WERI-Rb-1 (cell line): ENCODE measurements around the gene NSFL1C.

Source experiments
- DNase-seq: peaks from one replicate; pipeline ENCODE4 v3.0.0-alpha.2; 2020
- H3K27ac ChIP-seq: fragments of 250-450 bp; sonication (Bioruptor Pico); 2 replicates; pipeline ENCODE4 v1.5.1; 2020; ENCODE audit warnings: mild to moderate bottlenecking, moderate library complexity
- H3K27me3 ChIP-seq: fragments of 250-450 bp; sonication (Bioruptor Pico); 2 replicates; pipeline ENCODE4 v1.5.1; 2021; ENCODE audit warnings: mild to moderate bottlenecking, low read depth, moderate library complexity; ENCODE audit not compliant: insufficient read depth, severe bottlenecking
- H3K36me3 ChIP-seq: fragments of 250-450 bp; sonication (Bioruptor Pico); 2 replicates; pipeline ENCODE4 v1.5.1; 2020; ENCODE audit warnings: mild to moderate bottlenecking, moderate library complexity
- H3K4me3 ChIP-seq: 2 replicates; pipeline ENCODE4 v1.5.1; 2011; ENCODE audit warnings: low read depth, mild to moderate bottlenecking, control low read depth, low read length
- H3K9me3 ChIP-seq: fragments of 250-450 bp; sonication (Bioruptor Pico); 2 replicates; pipeline ENCODE4 v1.5.1; 2021; ENCODE audit warnings: mild to moderate bottlenecking, moderate library complexity; ENCODE audit not compliant: severe bottlenecking
- CTCF ChIP-seq: IDR thresholded peaks from 2 replicates; pipeline ENCODE4 v1.5.1; 2011; ENCODE audit warnings: low read depth, mild to moderate bottlenecking, control low read depth, inconsistent platforms, low read length

Gene NSFL1C

GRCh38 chr20:1449370-1449769 is 17.3 kb downstream of the NSFL1C start:
- Histone ChIP-seq H3K27ac (no peak overlapping the region), H3K36me3 (peaks cover 96% of the 10 kb centered on the region), H3K4me3 (no peak overlapping the region), H3K9me3 (peaks cover 13% of the 10 kb centered on the region), H3K27me3 (no peaks in the 10 kb centered on the region)
- DNase-seq, result no peak
- TF ChIP-seq CTCF, result no peak

DNA sequence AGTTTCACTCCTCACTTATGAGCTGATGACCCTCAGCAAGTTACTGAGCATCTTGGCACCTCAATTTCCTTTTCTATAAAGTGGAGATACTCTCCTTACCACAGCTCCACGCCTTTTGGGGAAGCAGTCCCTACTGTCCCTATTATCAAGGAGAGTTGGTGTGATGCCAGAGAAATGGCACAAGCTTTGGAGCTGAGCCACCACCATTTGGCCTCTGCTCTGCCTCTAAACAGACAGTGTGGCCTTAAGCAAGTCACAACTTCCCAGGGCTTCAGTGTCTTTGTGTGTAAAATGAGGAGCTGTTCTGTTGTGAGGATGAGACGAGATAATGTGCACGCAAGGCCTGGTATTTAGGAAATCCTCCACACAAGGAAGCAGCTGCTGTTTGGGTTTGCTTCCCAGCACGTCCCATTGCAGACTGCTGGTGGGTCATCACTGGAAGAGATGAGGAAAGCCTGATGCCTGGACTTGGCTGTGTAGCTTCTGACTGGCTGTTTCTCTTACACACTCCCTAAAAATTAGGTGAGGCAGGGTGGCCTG is 18.5 kb downstream of the NSFL1C start:
- Histone ChIP-seq H3K36me3 (peaks cover 93% of the 10 kb centered on the region), H3K4me3 (no peak overlapping the region), H3K27me3 (no peaks in the 10 kb centered on the region), H3K27ac (no peak overlapping the region), H3K9me3 (peaks cover 13% of the 10 kb centered on the region)
- TF ChIP-seq CTCF, result no peak
- no peak for DNase-seq

DNA sequence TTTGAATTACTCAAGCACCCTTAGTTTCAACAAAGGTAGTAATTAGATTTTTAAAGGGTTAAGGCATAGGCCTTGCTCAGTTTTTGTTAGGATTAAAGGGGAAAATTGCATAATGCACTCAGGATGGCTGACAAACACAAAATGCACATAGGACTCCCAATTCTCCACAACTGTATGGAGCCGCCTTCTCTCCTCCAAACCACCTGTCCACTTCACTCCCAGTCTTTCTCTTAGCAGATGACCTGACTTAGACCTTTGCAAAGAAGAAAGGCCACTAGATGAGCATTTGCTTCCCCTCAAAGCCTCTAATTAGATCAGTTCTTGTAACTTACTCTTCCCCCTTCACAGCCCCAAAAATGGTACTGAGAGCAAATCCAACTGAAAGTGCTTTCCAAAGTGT is 20.1 kb downstream of the NSFL1C start:
- no peak overlapping the region for H3K27ac ChIP-seq
- no peak for DNase-seq
- H3K4me3 ChIP-seq, result no peak overlapping the region
- no peaks in the 10 kb centered on the region for H3K27me3 ChIP-seq
- H3K9me3 ChIP-seq, result peaks cover 7% of the 10 kb centered on the region
- TF ChIP-seq CTCF, result no peak
- H3K36me3 ChIP-seq, result peaks cover 87% of the 10 kb centered on the region

GRCh38 chr20:1443085-1443484 is 23.6 kb downstream of the NSFL1C start:
- Histone ChIP-seq H3K9me3 (no peaks in the 10 kb centered on the region), H3K27me3 (no peaks in the 10 kb centered on the region), H3K36me3 (peaks cover 56% of the 10 kb centered on the region), H3K4me3 (no peak overlapping the region), H3K27ac (no peak overlapping the region)
- TF ChIP-seq CTCF, result no peak
- DNase-seq, result no peak

- H3K27ac ChIP-seq, result no peak overlapping the region
- peaks cover 48% of the 10 kb centered on the region for H3K36me3 ChIP-seq
- no peak for TF ChIP-seq CTCF
- H3K27me3 ChIP-seq, result no peaks in the 10 kb centered on the region
- no peaks in the 10 kb centered on the region for H3K9me3 ChIP-seq
- no peak for DNase-seq
- no peak overlapping the region for H3K4me3 ChIP-seq
These were observed 24.3 kb downstream of the NSFL1C start for GRCh38 chr20:1442304-1442703.

DNA sequence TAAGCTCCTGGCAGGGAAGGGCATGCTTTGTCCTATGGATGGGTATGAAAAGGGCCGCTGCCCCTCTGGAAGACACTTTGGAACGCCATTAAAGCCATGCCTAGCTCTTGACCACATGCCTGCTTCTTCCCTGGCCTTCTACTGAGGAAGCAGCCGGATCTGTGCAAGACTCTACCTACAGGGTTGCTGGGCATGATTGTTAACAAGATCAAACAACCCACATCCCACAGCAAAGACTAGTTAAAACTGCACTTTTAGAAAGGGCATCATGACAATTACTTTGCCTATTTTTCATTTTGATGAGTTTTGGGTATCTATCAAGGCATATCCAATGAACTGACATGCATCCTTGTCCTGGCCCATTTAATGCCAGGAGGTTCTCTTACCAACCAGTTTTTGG is 25.5 kb downstream of the NSFL1C start:
- peaks cover 38% of the 10 kb centered on the region for H3K36me3 ChIP-seq
- DNase-seq, result no peak
- H3K4me3 ChIP-seq, result no peak overlapping the region
- H3K9me3 ChIP-seq, result no peaks in the 10 kb centered on the region
- H3K27me3 ChIP-seq, result no peaks in the 10 kb centered on the region
- H3K27ac ChIP-seq, result no peak overlapping the region
- no peak for TF ChIP-seq CTCF
